ENCODE results near the gene DPYSL4.

Gene DPYSL4

DNA sequence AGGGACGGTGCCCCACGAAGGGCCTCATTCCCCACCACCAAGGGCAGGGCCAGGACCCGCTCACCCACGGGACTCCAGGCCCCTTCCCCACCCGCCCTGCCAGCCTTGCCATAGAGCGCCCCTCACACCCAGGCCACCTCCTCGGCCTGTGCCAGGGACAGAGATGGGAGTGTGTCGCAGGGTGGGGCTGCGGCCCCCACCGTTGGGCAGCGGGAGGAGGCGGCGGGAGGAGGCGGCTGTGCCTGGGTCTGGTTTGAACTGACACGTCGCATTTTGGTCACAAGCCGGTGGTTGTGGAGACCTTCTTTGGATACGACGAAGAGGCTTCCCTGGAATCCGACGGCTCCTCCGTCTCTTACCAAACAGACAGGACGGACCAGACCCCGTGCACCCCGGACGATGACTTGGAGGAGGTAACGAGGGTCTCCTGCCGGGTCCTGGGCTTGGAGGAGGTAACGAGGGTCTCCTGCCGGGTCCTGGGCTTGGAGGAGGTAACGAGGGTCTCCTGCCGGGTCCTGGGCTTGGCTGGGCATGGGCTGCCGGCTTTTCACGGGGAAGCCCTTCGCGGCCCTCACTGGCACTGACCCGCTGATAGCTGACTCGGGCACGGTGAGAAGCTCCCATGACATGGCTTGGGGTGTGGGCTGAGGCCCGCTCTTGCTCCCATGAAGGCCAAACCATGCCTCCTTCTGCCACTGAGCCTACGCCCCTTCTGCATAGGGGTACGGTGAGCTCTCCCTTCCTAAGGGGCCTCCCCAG, 46.4 kb upstream of the DPYSL4 start:
- no peak overlapping the region for H3K4me3 ChIP-seq
- peaks cover 0 to 30% of the 10 kb centered on the region in 2 donors for H3K27me3 ChIP-seq
- H3K9me3 ChIP-seq = no peaks in the 10 kb centered on the region
- H3K4me1 ChIP-seq = peaks cover 0 to 10% (median 0%) of the 10 kb centered on the region in 4 donors
- TF ChIP-seq, protein P1, sequence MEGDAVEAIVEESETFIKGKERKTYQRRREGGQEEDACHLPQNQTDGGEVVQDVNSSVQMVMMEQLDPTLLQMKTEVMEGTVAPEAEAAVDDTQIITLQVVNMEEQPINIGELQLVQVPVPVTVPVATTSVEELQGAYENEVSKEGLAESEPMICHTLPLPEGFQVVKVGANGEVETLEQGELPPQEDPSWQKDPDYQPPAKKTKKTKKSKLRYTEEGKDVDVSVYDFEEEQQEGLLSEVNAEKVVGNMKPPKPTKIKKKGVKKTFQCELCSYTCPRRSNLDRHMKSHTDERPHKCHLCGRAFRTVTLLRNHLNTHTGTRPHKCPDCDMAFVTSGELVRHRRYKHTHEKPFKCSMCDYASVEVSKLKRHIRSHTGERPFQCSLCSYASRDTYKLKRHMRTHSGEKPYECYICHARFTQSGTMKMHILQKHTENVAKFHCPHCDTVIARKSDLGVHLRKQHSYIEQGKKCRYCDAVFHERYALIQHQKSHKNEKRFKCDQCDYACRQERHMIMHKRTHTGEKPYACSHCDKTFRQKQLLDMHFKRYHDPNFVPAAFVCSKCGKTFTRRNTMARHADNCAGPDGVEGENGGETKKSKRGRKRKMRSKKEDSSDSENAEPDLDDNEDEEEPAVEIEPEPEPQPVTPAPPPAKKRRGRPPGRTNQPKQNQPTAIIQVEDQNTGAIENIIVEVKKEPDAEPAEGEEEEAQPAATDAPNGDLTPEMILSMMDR (IDR thresholded peaks at IDR 0.05) = no peak
- peak in 1 of 2 donors; percentile 51 for DNase-seq
- intact Hi-C loops (cut with DNase I; ENCODE audit: low total_unique reads) = loop anchor here (5.0 kb wide), 1 partner anchor 253 kb away; no protein-coding TSS in a partner anchor
- no peak overlapping the region for H3K27ac ChIP-seq
- H3K36me3 ChIP-seq = no peaks in the 10 kb centered on the region

DNA sequence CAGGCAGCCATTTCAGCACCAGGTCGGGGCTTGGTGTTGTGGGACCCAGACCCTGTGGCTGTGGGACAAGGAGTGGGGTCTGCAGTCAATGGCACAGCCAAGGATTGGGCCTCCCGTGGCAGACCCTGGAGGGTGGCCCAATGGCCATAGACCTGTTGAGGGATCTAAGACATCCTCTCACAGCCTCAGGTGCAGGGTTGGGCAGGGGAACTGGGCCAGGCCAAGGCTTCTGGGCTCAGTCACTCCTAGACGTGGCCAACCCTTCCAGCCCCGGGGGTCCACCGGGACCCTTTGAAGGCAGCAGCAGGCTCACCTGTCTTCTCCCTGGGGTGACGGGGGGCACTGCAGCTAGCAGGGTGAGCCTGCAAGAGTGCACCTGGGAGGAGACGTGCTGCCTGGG, 45.7 kb upstream of the DPYSL4 start:
- no peaks in the 10 kb centered on the region for H3K36me3 ChIP-seq
- H3K27ac ChIP-seq = no peak overlapping the region
- peaks cover 0 to 10% (median 0%) of the 10 kb centered on the region in 4 donors for H3K4me1 ChIP-seq
- no peaks in the 10 kb centered on the region for H3K9me3 ChIP-seq
- intact Hi-C loops (cut with DNase I; ENCODE audit: low total_unique reads) = loop anchor here (5.0 kb wide), 1 partner anchor 254 kb away; no protein-coding TSS in a partner anchor
- DNase-seq = peak in 1 of 2 donors; percentile 56
- H3K4me3 ChIP-seq = no peak overlapping the region
- TF ChIP-seq, protein P1 (IDR thresholded peaks at IDR 0.05) = no peak
- H3K27me3 ChIP-seq = peaks cover 0 to 30% of the 10 kb centered on the region in 2 donors

- peaks cover 0 to 30% of the 10 kb centered on the region in 2 donors for H3K27me3 ChIP-seq
- H3K4me1 ChIP-seq = peaks cover 0 to 10% (median 0%) of the 10 kb centered on the region in 4 donors
- intact Hi-C loops (cut with DNase I; ENCODE audit: low total_unique reads) = loop anchor here (5.0 kb wide), 1 partner anchor 254 kb away; no protein-coding TSS in a partner anchor
- TF ChIP-seq, protein P1 (IDR thresholded peaks at IDR 0.05) = no peak
- H3K4me3 ChIP-seq = no peak overlapping the region
- DNase-seq = peak in 1 of 2 donors; percentile 57
- H3K36me3 ChIP-seq = peaks cover 0 to 4% (median 0%) of the 10 kb centered on the region in 3 donors
- no peak overlapping the region for H3K27ac ChIP-seq
- no peaks in the 10 kb centered on the region for H3K9me3 ChIP-seq
These were observed 45.0 kb upstream of the DPYSL4 start for GRCh38 chr10:132141526-132142395.

DNA sequence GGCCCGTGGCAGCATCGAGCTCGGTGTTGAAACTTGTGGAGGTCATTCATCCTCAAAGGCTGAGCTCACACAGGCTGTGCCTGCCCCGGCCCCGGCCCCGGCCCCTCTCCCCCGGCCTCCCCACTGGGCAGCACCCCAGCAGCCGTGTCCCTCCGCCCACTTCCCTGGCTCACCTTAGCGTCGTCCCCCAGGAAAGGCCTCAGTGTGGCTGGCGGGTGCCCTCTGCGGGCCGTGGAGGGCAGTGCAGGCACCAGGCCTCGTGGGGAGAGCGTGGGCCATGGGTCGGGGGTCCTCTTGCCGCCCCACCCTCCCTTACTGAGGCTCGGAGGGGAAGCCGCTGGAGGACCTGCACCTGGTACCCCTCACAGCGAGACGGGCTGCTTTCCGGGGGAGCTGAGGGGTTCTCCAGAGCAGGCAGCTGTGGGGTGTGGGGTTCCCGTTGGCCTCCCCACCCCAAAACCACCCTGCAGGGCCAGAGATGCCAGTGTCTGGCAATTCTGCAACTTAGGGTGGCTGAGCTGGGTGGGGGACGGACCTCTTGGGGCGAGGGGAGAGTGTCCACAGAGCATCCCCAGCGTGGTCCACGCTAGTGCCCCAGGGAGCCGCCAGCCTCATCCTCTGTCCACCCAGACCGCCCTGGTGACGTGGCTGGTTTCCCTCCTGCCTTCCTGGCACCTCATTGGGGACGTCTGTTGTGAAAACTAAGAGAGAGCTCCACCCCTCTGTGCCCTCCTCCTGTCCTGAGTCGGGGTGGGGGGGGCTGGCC, 44.2 kb upstream of the DPYSL4 start:
- TF ChIP-seq, protein P1 (IDR thresholded peaks at IDR 0.05) = peak; percentile 49 to 71
- Histone ChIP-seq H3K27ac (no peak overlapping the region), H3K27me3 (peaks cover 0 to 30% of the 10 kb centered on the region in 2 donors), H3K4me3 (no peak overlapping the region), H3K9me3 (no peaks in the 10 kb centered on the region), H3K36me3 (peaks cover 0 to 4% (median 0%) of the 10 kb centered on the region in 3 donors), H3K4me1 (peaks cover 0 to 10% (median 0%) of the 10 kb centered on the region in 4 donors)
- DNase-seq = peak in 1 of 2 donors; percentile 63
- intact Hi-C loops (cut with DNase I; ENCODE audit: low total_unique reads) = loop anchor here (5.0 kb wide), 1 partner anchor 255 kb away; no protein-coding TSS in a partner anchor

GRCh38 chr10:132143162-132143561, 43.6 kb upstream of the DPYSL4 start:
- TF ChIP-seq, protein P1 (IDR thresholded peaks at IDR 0.05) = no peak
- DNase-seq = peak in 1 of 2 donors; percentile 17
- H3K4me1 ChIP-seq = peaks cover 0 to 10% (median 0%) of the 10 kb centered on the region in 4 donors
- H3K9me3 ChIP-seq = no peaks in the 10 kb centered on the region
- intact Hi-C loops (cut with DNase I; ENCODE audit: low total_unique reads) = loop anchor here (5.0 kb wide), 1 partner anchor 256 kb away; no protein-coding TSS in a partner anchor
- H3K36me3 ChIP-seq = peaks cover 0 to 4% (median 0%) of the 10 kb centered on the region in 3 donors
- H3K4me3 ChIP-seq = no peak overlapping the region
- peaks cover 0 to 30% of the 10 kb centered on the region in 2 donors for H3K27me3 ChIP-seq
- no peak overlapping the region for H3K27ac ChIP-seq
